ENCODE results near the gene PTGDS.

Gene PTGDS

GRCh38 chr9:136985853-136986252 lies 8.5 kb downstream of the PTGDS start:
- no peak for DNase-seq

- DNase-seq, result no peak
These were observed 11.6 kb downstream of the PTGDS start for GRCh38 chr9:136988872-136989271.

- DNase-seq, result no peak
These were observed 13.1 kb downstream of the PTGDS start for GRCh38 chr9:136990242-136990911.

GRCh38 chr9:136991993-136992818 lies 14.9 kb downstream of the PTGDS start, which contains the start of gene PAXX:
Gene PAXX, plus strand, starts transcription at chr9:136992422. Its CDS starts 22 bp downstream, at chr9:136992444.
- DNase-seq, result peak; percentile 25 to 96 (median 85)

- DNase-seq, result no peak
These were observed 15.6 kb downstream of the PTGDS start for GRCh38 chr9:136992819-136993369.

GRCh38 chr9:136994180-136994887 lies 17.0 kb downstream of the PTGDS start:
- DNase-seq, result no peak

- no peak for DNase-seq
These were observed 17.6 kb downstream of the PTGDS start for GRCh38 chr9:136994888-136995230.

GRCh38 chr9:136995362-136995761 lies 18.1 kb downstream of the PTGDS start:
- DNase-seq, result no peak

GRCh38 chr9:136995772-136996311 lies 18.5 kb downstream of the PTGDS start:
- DNase-seq, result peak in 23 of 51 donors; percentile 11 to 62 (median 37)

- no peak for DNase-seq
These were observed 19.3 kb downstream of the PTGDS start, which contains the start of gene CLIC3 for GRCh38 chr9:136996361-136997292. Gene CLIC3, minus strand, starts transcription at chr9:136996568. Its CDS starts 25 bp downstream, at chr9:136996543.

- DNase-seq, result no peak
These were observed 20.1 kb downstream of the PTGDS start for GRCh38 chr9:136997371-136997770.

- DNase-seq, result no peak
These were observed 20.5 kb downstream of the PTGDS start for GRCh38 chr9:136997830-136998234.

GRCh38 chr9:137000177-137000930 lies 23.1 kb downstream of the PTGDS start:
- no peak for DNase-seq

GRCh38 chr9:137001857-137002645 lies 24.7 kb downstream of the PTGDS start:
- DNase-seq, result no peak

GRCh38 chr9:137002646-137003041 lies 25.3 kb downstream of the PTGDS start:
- DNase-seq, result no peak

GRCh38 chr9:137004285-137004684 lies 27.0 kb downstream of the PTGDS start:
- DNase-seq, result peak in 9 of 51 donors; percentile 21 to 65 (median 37)

GRCh38 chr9:137006116-137007003 lies 29.1 kb downstream of the PTGDS start:
- DNase-seq, result peak in 2 of 51 donors; percentile 35 to 39

Measured in hypothalamus (tissue), 51 donors.